H9 (cell line): ENCODE measurements around the gene IDUA. TPM values are rescaled to one million over a fixed set of nuclear protein-coding genes. Genes with fewer than 3 reads are reported as not detected.
A peak's percentile ranks its signal among the peaks of the same experiment; 100 is the strongest.

Experiments used
- DNase-seq: peaks from one replicate; pipeline ENCODE4 v3.0.0-alpha.2; 2017
- H2AFZ ChIP-seq: one replicate; pipeline ENCODE4 v1.6.1; 2013; ENCODE audit warnings: mild to moderate bottlenecking, low read length, control low read depth, moderate library complexity
- H2AK5ac ChIP-seq: 2 replicates; pipeline ENCODE4 v1.6.1; 2013; ENCODE audit warnings: low read length, control low read depth, mixed read lengths; ENCODE audit not compliant: insufficient read length
- H2BK120ac ChIP-seq: one replicate; pipeline ENCODE4 v1.6.1; 2013; ENCODE audit warnings: low read depth, mild to moderate bottlenecking, low read length, control low read depth, inconsistent platforms; ENCODE audit not compliant: poor library complexity, severe bottlenecking
- H2BK12ac ChIP-seq: 2 replicates; pipeline ENCODE4 v1.6.1; 2013; ENCODE audit warnings: low read length, control low read depth, mixed read lengths, low read depth; ENCODE audit not compliant: insufficient read length
- H2BK15ac ChIP-seq: 2 replicates; pipeline ENCODE4 v1.6.1; 2013; ENCODE audit warnings: low read depth, low read length, control low read depth
- H2BK20ac ChIP-seq: one replicate; pipeline ENCODE4 v1.6.1; 2013; ENCODE audit warnings: low read depth, mild to moderate bottlenecking, low read length, control low read depth, inconsistent platforms; ENCODE audit not compliant: poor library complexity, severe bottlenecking
- H2BK5ac ChIP-seq: 2 replicates; pipeline ENCODE4 v1.6.1; 2013; ENCODE audit warnings: low read length, control low read depth, mixed read lengths; ENCODE audit not compliant: insufficient read length
- H3K14ac ChIP-seq: 2 replicates; pipeline ENCODE4 v1.6.1; 2013; ENCODE audit warnings: low read length, control low read depth; ENCODE audit not compliant: insufficient read depth
- H3K18ac ChIP-seq: 2 replicates; pipeline ENCODE4 v1.6.1; 2013; ENCODE audit warnings: low read depth, mild to moderate bottlenecking, mixed read lengths, low read length, control low read depth; ENCODE audit not compliant: insufficient read length
- H3K23ac ChIP-seq: 2 replicates; pipeline ENCODE4 v1.6.1; 2013; ENCODE audit warnings: low read length, control low read depth, mixed read lengths, low read depth; ENCODE audit not compliant: insufficient read length
- H3K23me2 ChIP-seq: 2 replicates; pipeline ENCODE4 v1.6.1; 2013; ENCODE audit warnings: low read depth, mild to moderate bottlenecking, mixed read lengths, low read length, control low read depth; ENCODE audit not compliant: insufficient read length, poor library complexity, severe bottlenecking
- H3K27ac ChIP-seq: 2 replicates; pipeline ENCODE4 v1.5.1; 2013; ENCODE audit warnings: low read length, control low read depth, mixed read lengths, low read depth; ENCODE audit not compliant: insufficient read length
- H3K27me3 ChIP-seq: 2 replicates; pipeline ENCODE4 v1.6.1; 2013; ENCODE audit warnings: low read length, control low read depth, inconsistent platforms; ENCODE audit not compliant: insufficient read depth
- H3K4ac ChIP-seq: 2 replicates; pipeline ENCODE4 v1.6.1; 2013; ENCODE audit warnings: low read depth, mild to moderate bottlenecking, control low read depth, inconsistent platforms, low read length, moderate library complexity
- H3K4me1 ChIP-seq: 2 replicates; pipeline ENCODE4 v1.6.1; 2013; ENCODE audit warnings: low read length, control low read depth, inconsistent platforms; ENCODE audit not compliant: insufficient read depth
- H3K4me2 ChIP-seq: 2 replicates; pipeline ENCODE4 v1.6.1; 2013; ENCODE audit warnings: low read length, control low read depth, mixed read lengths; ENCODE audit not compliant: insufficient read length, insufficient read depth
- H3K56ac ChIP-seq: 2 replicates; pipeline ENCODE4 v1.6.1; 2013; ENCODE audit warnings: low read depth, mild to moderate bottlenecking, mixed read lengths, low read length, control low read depth; ENCODE audit not compliant: insufficient read length
- H3K79me1 ChIP-seq: 2 replicates; pipeline ENCODE4 v1.6.1; 2013; ENCODE audit warnings: low read depth, mild to moderate bottlenecking, moderate library complexity, low read length, control low read depth, inconsistent platforms; ENCODE audit not compliant: insufficient read depth, poor library complexity, severe bottlenecking
- H3K79me2 ChIP-seq: 2 replicates; pipeline ENCODE4 v1.6.1; 2013; ENCODE audit warnings: low read length, control low read depth, inconsistent platforms; ENCODE audit not compliant: insufficient read depth
- H3K9ac ChIP-seq: 2 replicates; pipeline ENCODE4 v1.6.1; 2013; ENCODE audit warnings: low read length, control low read depth, mixed read lengths; ENCODE audit not compliant: insufficient read length; ENCODE audit errors: extremely low read depth
- H3K9me3 ChIP-seq: one replicate; pipeline ENCODE4 v1.6.1; 2013; ENCODE audit warnings: low read depth, low read length, inconsistent platforms; ENCODE audit not compliant: control insufficient read depth
- H3T11ph ChIP-seq: one replicate; pipeline ENCODE4 v1.6.1; 2013; ENCODE audit warnings: mild to moderate bottlenecking, low read length, control low read depth, inconsistent platforms
- H4K20me1 ChIP-seq: one replicate; pipeline ENCODE4 v1.6.1; 2013; ENCODE audit not compliant: control insufficient read depth, insufficient read length, insufficient read depth
- H4K5ac ChIP-seq: 2 replicates; pipeline ENCODE4 v1.6.1; 2013; ENCODE audit warnings: low read depth, mild to moderate bottlenecking, mixed read lengths, low read length, control low read depth; ENCODE audit not compliant: insufficient read length
- H4K8ac ChIP-seq: replicated peaks from 2 replicates; pipeline ENCODE4 v1.6.1; 2013; ENCODE audit warnings: low read length, control low read depth, mixed read lengths, low read depth; ENCODE audit not compliant: insufficient read length
- H4K91ac ChIP-seq: 2 replicates; pipeline ENCODE4 v1.6.1; 2013; ENCODE audit warnings: low read depth, mild to moderate bottlenecking, moderate library complexity, mixed read lengths, low read length, control low read depth; ENCODE audit not compliant: insufficient read length
- H3K27ac Mint-ChIP-seq, 3 experiments: 2 replicates in 2 of 3; 3 replicates in 1 of 3; pipeline ENCODE4 v1.8.0; 2020 to 2021; ENCODE audit warnings: mixed read lengths in 3 of 3, mild to moderate bottlenecking in 1 of 3, moderate library complexity in 1 of 3
- H3K27me3 Mint-ChIP-seq: 2 replicates; pipeline ENCODE4 v1.8.0; 2021; ENCODE audit warnings: low read depth, mild to moderate bottlenecking, moderate library complexity, mixed read lengths
- H3K36me3 Mint-ChIP-seq, 3 experiments: 2 replicates in 2 of 3; 3 replicates in 1 of 3; pipeline ENCODE4 v1.8.0; 2020 to 2021; ENCODE audit warnings: low read depth in 3 of 3, mixed read lengths in 3 of 3; ENCODE audit not compliant: insufficient read depth in 1 of 3
- H3K4me1 Mint-ChIP-seq, 2 experiments: 2 replicates each; pipeline ENCODE4 v1.8.0; 2020; ENCODE audit warnings: mixed read lengths in 2 of 2
- H3K4me3 Mint-ChIP-seq, 2 experiments: 2 replicates in 1 of 2; 3 replicates in 1 of 2; pipeline ENCODE4 v1.8.0; 2020 to 2021; ENCODE audit warnings: mild to moderate bottlenecking in 2 of 2, mixed read lengths in 2 of 2, moderate library complexity in 1 of 2
- H3K9me3 Mint-ChIP-seq, 2 experiments: 2 replicates in 1 of 2; 3 replicates in 1 of 2; pipeline ENCODE4 v1.8.0; 2020; ENCODE audit warnings: mild to moderate bottlenecking in 2 of 2, mixed read lengths in 2 of 2, moderate library complexity in 1 of 2
- CTCF ChIP-seq: fragments of 200-600 bp; sonication (generic); conservative IDR thresholded peaks from 3 replicates; pipeline ENCODE4 v1.8.0; 2021; ENCODE audit warnings: antibody characterized with exemption, mild to moderate bottlenecking
- WGBS: extraction: QIAGEN DNeasy Blood & Tissue Kit; methylation state at CpG from one replicate; pipeline ENCODE4 v1.1.7; 2013; ENCODE audit warnings: missing lambda C conversion rate, low lambda C conversion rate, mixed read lengths; ENCODE audit not compliant: insufficient read length; ENCODE audit errors: extremely low coverage; 5-methylcytosine and 5-hydroxymethylcytosine counted together
- total RNA-seq: library from RNA; stranded (reverse); gene quantifications from 2 replicates; pipeline ENCODE4 v1.2.1, GENCODE V29; 2021

The IDUA gene
- total RNA-seq, 1 experiment from 2014 or later, result 14.5 TPM

GRCh38 chr4:971666-972500, 15.0 kb upstream of the IDUA start:
- no peaks in the 10 kb centered on the region for H3K9me3 ChIP-seq
- H2BK12ac ChIP-seq, result no peak overlapping the region
- H2BK120ac ChIP-seq, result no peak overlapping the region
- H3K36me3 Mint-ChIP-seq, result no peaks in the 10 kb centered on the region
- no peaks in the 10 kb centered on the region for H3K79me1 ChIP-seq
- H3K79me2 ChIP-seq, result no peaks in the 10 kb centered on the region
- H3K23me2 ChIP-seq, result peaks cover 5% of the 10 kb centered on the region
- no peak overlapping the region for H4K5ac ChIP-seq
- H3K27ac ChIP-seq, result no peak overlapping the region
- no peak overlapping the region for H2BK20ac ChIP-seq
- no peak overlapping the region; the same call in 1 of the 2 replicates for H3K14ac ChIP-seq
- no peak overlapping the region for H3K18ac ChIP-seq
- TF ChIP-seq CTCF, result no peak
- peaks cover 5 to 8% of the 10 kb centered on the region in 2 experiments; a peak in 3 of 5 replicates for H3K9me3 Mint-ChIP-seq
- WGBS, result no CpG with 5 or more reads among the region's 24 CpGs
- no peak overlapping the region for H3K4ac ChIP-seq
- no peak overlapping the region for H3K9ac ChIP-seq
- peak overlapping the region; percentile 48 to 63; a peak in 2 of 5 replicates for H3K4me3 Mint-ChIP-seq
- H4K8ac ChIP-seq, result no peak overlapping the region
- no peak overlapping the region for H3K23ac ChIP-seq
- H3K4me1 Mint-ChIP-seq, result peaks cover 0 to 2% of the 10 kb centered on the region in 2 experiments; a peak in 1 of 4 replicates
- no peak overlapping the region for H2AK5ac ChIP-seq
- peaks cover 25% of the 10 kb centered on the region for H3K27me3 Mint-ChIP-seq
- no peak overlapping the region for H3T11ph ChIP-seq
- H3K4me1 ChIP-seq, result no peaks in the 10 kb centered on the region
- no peak overlapping the region for H2BK5ac ChIP-seq
- DNase-seq, result no peak
- H4K91ac ChIP-seq, result no peak overlapping the region
- no peak overlapping the region for H3K27ac Mint-ChIP-seq
- H4K20me1 ChIP-seq, result no peaks in the 10 kb centered on the region
- no peak overlapping the region for H3K56ac ChIP-seq
- H3K27me3 ChIP-seq, result peaks cover 3% of the 10 kb centered on the region; the same call in 1 of the 2 replicates
- no peak overlapping the region for H2AFZ ChIP-seq
- no peak overlapping the region for H3K4me2 ChIP-seq
- H2BK15ac ChIP-seq, result no peak overlapping the region
